Coronary artery (tissue), 2 donors: ENCODE measurements around the gene RIIAD1.
"Not testable (repeated sequence)": the region's sequence is repeated elsewhere in the genome, so short reads cannot be mapped to it uniquely, and the experiment has no call there.

Experiments used
- DNase-seq: peaks from one replicate; pipeline ENCODE4 v3.0.0-alpha.2; 2017; ENCODE audit warnings: low spot score
- H3K27ac ChIP-seq, 2 donors: fragments of 200-600 bp; sonication (generic); one replicate each; pipeline ENCODE4 v1.5.1; 2016 to 2019
- H3K4me3 ChIP-seq: fragments of 200-600 bp; sonication (generic); 2 replicates; pipeline ENCODE4 v1.5.1; 2016; ENCODE audit warnings: mild to moderate bottlenecking, moderate library complexity
- CTCF ChIP-seq: fragments of 200-600 bp; sonication (generic); IDR thresholded peaks from one replicate; pipeline ENCODE4 v1.5.1; 2019; ENCODE audit warnings: antibody characterized with exemption

Gene RIIAD1

GRCh38 chr1:151720974-151721787, at the start of gene RIIAD1:
RIIAD1 (plus strand) TSS chr1:151721522; CDS start chr1:151721537, 15 bp downstream.
- H3K4me3 ChIP-seq: peak within 1 kb of the TSS; percentile 72
- peak within 1 kb of the TSS; percentile 58 to 81 for H3K27ac ChIP-seq
- no peak for DNase-seq
- TF ChIP-seq CTCF: no peak

- DNase-seq: no peak
- H3K27ac ChIP-seq: no peak overlapping the region
- no peak overlapping the region for H3K4me3 ChIP-seq
- no peak for TF ChIP-seq CTCF
These were observed 47.9 kb upstream of the RIIAD1 start for GRCh38 chr1:151673407-151673806.

GRCh38 chr1:151680391-151680790, 40.9 kb upstream of the RIIAD1 start:
- Histone ChIP-seq H3K4me3 (no peak overlapping the region), H3K27ac (peak overlapping the region; percentile 45 to 52)
- TF ChIP-seq CTCF: no peak
- DNase-seq: no peak

GRCh38 chr1:151680826-151681225, 40.5 kb upstream of the RIIAD1 start:
- DNase-seq: no peak
- no peak for TF ChIP-seq CTCF
- Histone ChIP-seq H3K4me3 (no peak overlapping the region), H3K27ac (peak overlapping the region; percentile 45 to 52)

GRCh38 chr1:151681923-151682322, 39.4 kb upstream of the RIIAD1 start:
- Histone ChIP-seq H3K27ac (peak overlapping the region in 1 of 2 donors; percentile 45), H3K4me3 (no peak overlapping the region)
- no peak for TF ChIP-seq CTCF
- DNase-seq: no peak

GRCh38 chr1:151682901-151683300, 38.4 kb upstream of the RIIAD1 start:
- not testable (repeated sequence) for H3K27ac ChIP-seq, DNase-seq, H3K4me3 ChIP-seq

GRCh38 chr1:151684128-151684527, 37.2 kb upstream of the RIIAD1 start:
- no peak for TF ChIP-seq CTCF
- no peak overlapping the region for H3K27ac ChIP-seq
- H3K4me3 ChIP-seq: no peak overlapping the region
- no peak for DNase-seq
